GM21825 (cell line): ENCODE results near the gene MXD4.

Experiments used
- ATAC-seq: cut with Tn5 transposase; IDR thresholded peaks from one replicate; pipeline ENCODE4 v1.9.1; 2021; ENCODE audit warnings: mild to moderate bottlenecking, moderate library complexity; ENCODE audit not compliant: unreplicated experiment

The MXD4 gene

GRCh38 chr4:2261853-2262144, at the start of gene MXD4:
TSS of gene MXD4 (minus strand) at chr4:2262109. CDS start at chr4:2261980, 129 bp downstream.
- ATAC-seq: no peak

GRCh38 chr4:2306773-2307410, 45.0 kb upstream of the MXD4 start:
- no peak for ATAC-seq

GRCh38 chr4:2305766-2306501, 44.0 kb upstream of the MXD4 start:
- no peak for ATAC-seq

- no peak for ATAC-seq
Observed at GRCh38 chr4:2304877-2305561, 43.1 kb upstream of the MXD4 start.

- ATAC-seq: no peak
Observed at GRCh38 chr4:2304321-2304876, 42.5 kb upstream of the MXD4 start.

- ATAC-seq: no peak
Observed at GRCh38 chr4:2303686-2304320, 41.9 kb upstream of the MXD4 start.

GRCh38 chr4:2303121-2303685, 41.3 kb upstream of the MXD4 start:
- ATAC-seq: no peak

- no peak for ATAC-seq
Observed at GRCh38 chr4:2302387-2303119, 40.6 kb upstream of the MXD4 start.

- ATAC-seq: no peak
Observed at GRCh38 chr4:2301806-2302205, 39.9 kb upstream of the MXD4 start.

- no peak for ATAC-seq
Observed at GRCh38 chr4:2301225-2301642, 39.3 kb upstream of the MXD4 start.

- no peak for ATAC-seq
Observed at GRCh38 chr4:2300431-2301224, 38.7 kb upstream of the MXD4 start.

- ATAC-seq: no peak
Observed at GRCh38 chr4:2299794-2300193, 37.9 kb upstream of the MXD4 start.

GRCh38 chr4:2298532-2298991, 36.7 kb upstream of the MXD4 start:
- ATAC-seq: no peak

GRCh38 chr4:2297606-2298531, 36.0 kb upstream of the MXD4 start:
- ATAC-seq: no peak

GRCh38 chr4:2296631-2297601, 35.0 kb upstream of the MXD4 start:
- no peak for ATAC-seq

- ATAC-seq: no peak
Observed at GRCh38 chr4:2295900-2296442, 34.1 kb upstream of the MXD4 start.

- ATAC-seq: no peak
Observed at GRCh38 chr4:2295500-2295899, 33.6 kb upstream of the MXD4 start.
